Esophagus muscularis mucosa (tissue), 4 donors: ENCODE results near the gene MTTP. TPM values are rescaled to one million over a fixed set of nuclear protein-coding genes. Genes with fewer than 3 reads are reported as not detected.

Experiments
- DNase-seq: peaks from one replicate; pipeline ENCODE4 v3.0.0-alpha.2; 2017; ENCODE audit errors: extremely low spot score
- H3K27ac ChIP-seq, 4 donors: fragments of 200-600 bp; sonication (generic); replicated peaks in 1 of 4; 1 replicate in 3 of 4; 2 replicates in 1 of 4; pipeline ENCODE4 v1.5.1; 2016 to 2019; ENCODE audit warnings: mild to moderate bottlenecking in 1 of 4
- H3K27me3 ChIP-seq, 4 donors: fragments of 200-600 bp; sonication (generic); one replicate each; pipeline versions ENCODE4 v1.5.1 to v1.6.0; 2016 to 2019
- H3K36me3 ChIP-seq, 4 donors: fragments of 200-600 bp; sonication (generic); one replicate each; pipeline ENCODE4 v1.5.1; 2016 to 2019
- H3K4me1 ChIP-seq, 4 donors: fragments of 200-600 bp; sonication (generic); one replicate each; pipeline ENCODE4 v1.5.1; 2016 to 2019
- H3K4me3 ChIP-seq, 4 donors: fragments of 200-600 bp; sonication (generic); 1 replicate in 2 of 4; 2 replicates in 2 of 4; pipeline ENCODE4 v1.5.1; 2016 to 2019; ENCODE audit warnings: mild to moderate bottlenecking in 4 of 4, moderate library complexity in 1 of 4
- H3K9me3 ChIP-seq, 4 donors: fragments of 200-600 bp; sonication (generic); 1 replicate in 3 of 4; 2 replicates in 1 of 4; pipeline ENCODE4 v1.5.1; 2016 to 2019
- EP300 ChIP-seq: sonication (generic); formaldehyde crosslinking; IDR thresholded peaks from one replicate; pipeline ENCODE4 v1.6.1; 2017; ENCODE audit warnings: antibody characterized with exemption
- POLR2A ChIP-seq: fragments of 450-650 bp; IDR thresholded peaks from one replicate; pipeline ENCODE4 v1.6.1; 2017; ENCODE audit warnings: antibody characterized with exemption, moderate library complexity, mild to moderate bottlenecking, low read depth
- POLR2AphosphoS5 ChIP-seq, 2 donors: sonication (generic); formaldehyde crosslinking; IDR thresholded peaks; one replicate each; pipeline ENCODE4 v1.6.1; 2017; ENCODE audit warnings: antibody characterized with exemption in 2 of 2
- WGBS: methylation state at CpG from one replicate; pipeline ENCODE4 v1.1.5; 2018; 5-methylcytosine and 5-hydroxymethylcytosine counted together
- intact Hi-C: fragments of 100-400 bp; cut with DNase I; formaldehyde crosslinking; loops from one replicate; pipeline ENCODE4 v1.15.1; 2023
- total RNA-seq, 4 donors: library from RNA; depleted of rRNA; stranded (reverse); fragments of >200 nt; gene quantifications; one replicate each; pipeline versions ENCODE4 v1.1.0 to v1.2.1, GENCODE V29; 2016
- TF ChIP-seq, protein P1 (sequence below), 3 experiments: fragments of 200-600 bp in 2 of 3; fragments of 450-650 bp in 1 of 3; sonication (generic) in 2 of 3; IDR thresholded peaks; one replicate each; pipeline ENCODE4 v1.5.1; 2017 to 2019; ENCODE audit warnings: antibody characterized with exemption in 3 of 3, mild to moderate bottlenecking in 2 of 3, moderate library complexity in 1 of 3

The MTTP gene
- total RNA-seq, 4 donors from 2014 or later, result 0.45 to 1.2 (median 0.70) TPM

DNA sequence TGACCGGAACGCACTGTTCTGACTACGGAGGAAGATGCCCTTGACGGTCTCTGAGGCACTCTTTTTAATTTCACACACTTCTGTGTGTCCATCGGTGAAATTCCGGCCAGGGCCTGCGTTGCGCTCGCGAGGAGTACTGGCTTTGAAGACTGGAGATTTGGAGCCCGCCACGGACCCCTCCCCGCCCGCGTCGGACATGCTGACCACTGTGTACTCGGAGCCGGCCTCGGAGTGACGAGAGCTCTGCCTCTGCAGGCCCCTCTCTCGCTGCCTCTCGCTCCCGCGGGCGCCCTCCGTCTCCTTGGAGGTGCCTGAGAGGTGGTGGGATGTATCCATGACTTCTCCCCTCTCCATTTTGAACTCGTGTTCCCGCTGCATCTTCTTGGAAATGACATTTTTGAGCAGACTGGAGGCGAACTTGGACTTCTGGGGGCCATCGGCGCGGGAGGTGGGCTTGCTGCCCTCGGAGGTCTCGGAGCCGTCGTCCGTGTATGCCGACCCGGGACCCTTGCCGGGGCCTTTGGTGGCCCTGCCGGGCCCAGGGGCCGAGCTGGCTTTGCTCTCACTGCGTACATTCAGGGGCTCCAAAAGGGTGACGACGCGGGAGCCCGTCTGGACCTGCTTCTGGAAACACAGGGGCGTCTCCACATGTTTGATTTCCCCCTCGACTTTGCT is 77.3 kb downstream of the MTTP start:
- Histone ChIP-seq H3K27ac (no peak overlapping the region), H3K4me3 (no peak overlapping the region), H3K9me3 (no peaks in the 10 kb centered on the region), H3K36me3 (no peaks in the 10 kb centered on the region), H3K4me1 (peaks cover 10 to 43% (median 34%) of the 10 kb centered on the region in 4 donors), H3K27me3 (no peaks in the 10 kb centered on the region)
- WGBS, result 95% methylated on average over 38 of the region's 49 CpGs
- intact Hi-C loops, result no loop called here
- DNase-seq, result no peak
- TF ChIP-seq EP300, result no peak
- no peak for TF ChIP-seq POLR2A
- no peak for TF ChIP-seq POLR2AphosphoS5 (IDR thresholded peaks at IDR 0.05)
- TF ChIP-seq, protein P1, sequence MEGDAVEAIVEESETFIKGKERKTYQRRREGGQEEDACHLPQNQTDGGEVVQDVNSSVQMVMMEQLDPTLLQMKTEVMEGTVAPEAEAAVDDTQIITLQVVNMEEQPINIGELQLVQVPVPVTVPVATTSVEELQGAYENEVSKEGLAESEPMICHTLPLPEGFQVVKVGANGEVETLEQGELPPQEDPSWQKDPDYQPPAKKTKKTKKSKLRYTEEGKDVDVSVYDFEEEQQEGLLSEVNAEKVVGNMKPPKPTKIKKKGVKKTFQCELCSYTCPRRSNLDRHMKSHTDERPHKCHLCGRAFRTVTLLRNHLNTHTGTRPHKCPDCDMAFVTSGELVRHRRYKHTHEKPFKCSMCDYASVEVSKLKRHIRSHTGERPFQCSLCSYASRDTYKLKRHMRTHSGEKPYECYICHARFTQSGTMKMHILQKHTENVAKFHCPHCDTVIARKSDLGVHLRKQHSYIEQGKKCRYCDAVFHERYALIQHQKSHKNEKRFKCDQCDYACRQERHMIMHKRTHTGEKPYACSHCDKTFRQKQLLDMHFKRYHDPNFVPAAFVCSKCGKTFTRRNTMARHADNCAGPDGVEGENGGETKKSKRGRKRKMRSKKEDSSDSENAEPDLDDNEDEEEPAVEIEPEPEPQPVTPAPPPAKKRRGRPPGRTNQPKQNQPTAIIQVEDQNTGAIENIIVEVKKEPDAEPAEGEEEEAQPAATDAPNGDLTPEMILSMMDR (IDR thresholded peaks at IDR 0.05), result no peak

DNA sequence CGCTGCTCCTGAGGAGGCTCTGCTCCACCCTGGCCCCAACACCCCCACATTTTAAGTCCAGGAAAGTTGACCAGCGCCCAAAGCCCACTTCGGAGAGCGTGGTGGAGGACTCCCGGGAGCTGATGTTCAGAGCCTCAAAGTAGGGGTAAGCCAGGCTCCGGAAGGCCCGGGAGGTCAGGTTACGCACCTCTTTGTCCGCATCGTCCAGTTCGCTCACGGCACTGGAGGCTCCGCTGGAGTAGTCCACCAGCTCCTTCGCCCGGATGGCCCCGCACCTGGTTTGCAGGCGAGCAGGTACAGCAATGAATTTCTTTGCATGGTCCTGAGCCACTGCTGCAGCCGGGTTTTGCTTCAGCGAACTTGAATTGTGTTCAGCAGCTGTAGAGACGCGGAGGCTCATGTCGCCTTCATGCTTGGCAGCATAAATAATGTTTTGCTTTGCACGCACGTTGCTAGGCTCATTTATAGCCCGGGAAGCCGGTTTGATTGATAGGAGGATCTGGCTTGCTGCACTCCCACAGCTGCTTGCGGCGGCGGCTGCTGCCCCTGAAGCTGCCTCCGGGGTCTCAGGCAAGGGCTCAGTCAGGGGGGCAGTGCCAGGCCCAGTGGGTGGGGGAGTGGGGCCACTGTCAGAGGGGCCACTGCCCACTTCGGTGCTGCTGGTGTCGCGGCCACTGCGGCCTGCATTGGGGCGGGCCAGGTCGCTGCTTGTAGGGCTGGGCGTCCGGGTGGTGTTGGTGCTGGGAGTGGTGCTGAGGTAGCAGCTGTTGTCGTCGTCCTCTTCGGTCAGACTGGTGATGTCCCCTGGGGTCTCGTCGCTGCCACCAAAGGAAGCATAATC is 78.2 kb downstream of the MTTP start:
- Histone ChIP-seq H3K4me3 (no peak overlapping the region), H3K4me1 (peaks cover 18 to 45% (median 35%) of the 10 kb centered on the region in 4 donors), H3K27me3 (no peaks in the 10 kb centered on the region), H3K27ac (no peak overlapping the region), H3K9me3 (no peaks in the 10 kb centered on the region), H3K36me3 (no peaks in the 10 kb centered on the region)
- intact Hi-C loops, result no loop called here
- TF ChIP-seq POLR2AphosphoS5 (IDR thresholded peaks at IDR 0.05) (no peak), POLR2A (no peak), EP300 (no peak)
- TF ChIP-seq, protein P1 (IDR thresholded peaks at IDR 0.05), result no peak
- no peak for DNase-seq
- 96% methylated on average over 23 of the region's 43 CpGs for WGBS

DNA sequence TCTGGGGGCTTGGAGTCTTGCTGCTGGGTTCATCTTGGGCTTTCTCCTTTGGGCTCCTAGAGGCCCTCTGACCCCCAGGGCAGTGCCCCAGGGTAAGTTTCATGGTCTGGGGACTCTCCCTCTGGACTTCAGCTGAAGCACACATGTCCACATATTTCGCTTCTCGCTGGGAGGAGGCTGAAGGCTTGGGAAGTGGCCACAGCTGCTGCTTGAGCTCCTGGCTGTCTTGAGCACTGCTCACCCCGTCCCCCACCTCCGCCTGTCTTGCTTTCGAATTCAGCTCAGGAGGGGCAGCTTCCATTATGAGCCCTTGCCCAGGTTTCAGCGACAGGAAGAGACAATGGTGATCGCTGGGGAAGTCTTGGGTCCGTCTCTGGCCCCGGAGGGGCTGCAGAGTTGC is 79.3 kb downstream of the MTTP start:
- DNase-seq, result no peak
- Histone ChIP-seq H3K9me3 (no peaks in the 10 kb centered on the region), H3K27ac (no peak overlapping the region), H3K27me3 (no peaks in the 10 kb centered on the region), H3K4me1 (peaks cover 18 to 47% (median 37%) of the 10 kb centered on the region in 4 donors), H3K4me3 (no peak overlapping the region), H3K36me3 (no peaks in the 10 kb centered on the region)
- WGBS, result 94% methylated on average over 5 of the region's 9 CpGs
- TF ChIP-seq POLR2A (no peak), POLR2AphosphoS5 (IDR thresholded peaks at IDR 0.05) (no peak), EP300 (no peak)
- TF ChIP-seq, protein P1 (IDR thresholded peaks at IDR 0.05), result no peak
- intact Hi-C loops, result no loop called here

DNA sequence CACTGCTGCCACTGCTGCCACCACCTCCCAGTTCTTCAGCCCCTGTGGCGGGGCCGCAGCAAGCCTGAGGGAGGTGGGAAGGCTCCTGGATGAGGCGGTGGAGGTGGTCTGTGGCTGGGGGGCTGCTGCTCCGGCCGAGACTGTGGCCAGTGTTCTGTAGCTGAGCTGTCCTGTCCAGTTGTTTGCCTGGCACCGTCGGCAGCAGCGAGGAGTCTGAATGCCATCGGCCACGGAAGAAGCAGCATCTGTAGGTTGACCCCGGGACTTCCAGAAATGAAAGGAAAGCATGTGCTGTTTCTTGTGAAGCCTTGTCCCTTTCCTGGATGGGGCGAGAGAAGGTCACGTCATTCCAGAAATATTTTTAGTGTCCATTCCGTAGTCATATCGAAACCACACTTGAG is 79.7 kb downstream of the MTTP start:
- Histone ChIP-seq H3K27ac (no peak overlapping the region), H3K4me3 (no peak overlapping the region), H3K4me1 (peaks cover 18 to 52% (median 37%) of the 10 kb centered on the region in 4 donors), H3K9me3 (no peaks in the 10 kb centered on the region), H3K36me3 (no peaks in the 10 kb centered on the region), H3K27me3 (no peaks in the 10 kb centered on the region)
- no peak for TF ChIP-seq POLR2A
- TF ChIP-seq, protein P1 (IDR thresholded peaks at IDR 0.05), result no peak
- no peak for TF ChIP-seq EP300
- TF ChIP-seq POLR2AphosphoS5 (IDR thresholded peaks at IDR 0.05), result no peak
- 94% methylated on average over 12 of the region's 15 CpGs for WGBS
- no peak for DNase-seq
- intact Hi-C loops, result no loop called here
